ENCODE results near the gene PRDX3. TPM values are rescaled to one million over a fixed set of nuclear protein-coding genes. Genes with fewer than 3 reads are reported as not detected.
"Not testable (repeated sequence)": the region's sequence is repeated elsewhere in the genome, so short reads cannot be mapped to it uniquely, and the experiment has no call there.

Gene PRDX3
- total and polyA plus RNA-seq, 3 donors from 2014 or later = 71.7 to 118 (median 101) TPM

GRCh38 chr10:119183664-119184412 is 5.2 kb upstream of the PRDX3 start:
- no peaks in the 10 kb centered on the region for H3K36me3 ChIP-seq (ENCODE audit: low read depth, missing control alignments)
- H3K27ac ChIP-seq = no peak overlapping the region
- 64 to 83% methylated on average over 9 of the region's 9 CpGs for WGBS, 2 donors
- H3K4me1 ChIP-seq = peaks cover 4% of the 10 kb centered on the region
- H3K9me3 ChIP-seq = no peaks in the 10 kb centered on the region
- no peak overlapping the region for H3K4me3 ChIP-seq
- intact Hi-C loops (cut with DNase I; ENCODE audit: low total_unique reads) = no loop called here
- TF ChIP-seq POLR2A (IDR thresholded peaks at IDR 0.05) (no peak), CTCF (IDR thresholded peaks at IDR 0.05) (no peak)
- DNase-seq = no peak
- no peaks in the 10 kb centered on the region for H3K27me3 ChIP-seq

GRCh38 chr10:119180850-119181400 is 2.3 kb upstream of the PRDX3 start:
- H3K27ac ChIP-seq; H3K36me3 ChIP-seq (ENCODE audit: low read depth, missing control alignments); H3K27me3 ChIP-seq; H3K4me1 ChIP-seq; H3K9me3 ChIP-seq; DNase-seq; intact Hi-C loops (cut with DNase I; ENCODE audit: low total_unique reads); H3K4me3 ChIP-seq: not testable (repeated sequence)
- 95 to 96% methylated on average over 7 of the region's 7 CpGs for WGBS, 2 donors

GRCh38 chr10:119177708-119178371 is 772 bp downstream of the PRDX3 start:
- H3K4me1 ChIP-seq = peaks cover 9% of the 10 kb centered on the region
- DNase-seq = peak; percentile 29
- no peaks in the 10 kb centered on the region for H3K9me3 ChIP-seq

GRCh38 chr10:119176166-119176565 is 2.4 kb downstream of the PRDX3 start:
- no peaks in the 10 kb centered on the region for H3K9me3 ChIP-seq
- no peak for DNase-seq
- H3K4me1 ChIP-seq = peaks cover 9% of the 10 kb centered on the region
- no peak overlapping the region for H3K4me3 ChIP-seq
- intact Hi-C loops (cut with DNase I; ENCODE audit: low total_unique reads) = no loop called here
- WGBS, 2 donors = 93 to 94% methylated on average over 6 of the region's 6 CpGs
- H3K27ac ChIP-seq = no peak overlapping the region
- TF ChIP-seq CTCF (IDR thresholded peaks at IDR 0.05) (no peak), POLR2A (IDR thresholded peaks at IDR 0.05) (no peak)
- H3K27me3 ChIP-seq = no peaks in the 10 kb centered on the region
- H3K36me3 ChIP-seq (ENCODE audit: low read depth, missing control alignments) = no peaks in the 10 kb centered on the region

More at GRCh38 chr10:119177708-119178371, 772 bp downstream of the PRDX3 start:
- intact Hi-C loops (cut with DNase I; ENCODE audit: low total_unique reads) = no loop called here
- H3K27ac ChIP-seq = peak overlapping the region; percentile 91 to 93
- TF ChIP-seq CTCF (IDR thresholded peaks at IDR 0.05) (no peak), POLR2A (IDR thresholded peaks at IDR 0.05) (no peak)
- no peaks in the 10 kb centered on the region for H3K27me3 ChIP-seq
- no peaks in the 10 kb centered on the region for H3K36me3 ChIP-seq (ENCODE audit: low read depth, missing control alignments)
- H3K4me3 ChIP-seq = peak overlapping the region; percentile 62 to 78
- 13 to 15% methylated on average over 16 to 21 of the region's 21 CpGs for WGBS, 2 donors

GRCh38 chr10:119174109-119174508 is 4.5 kb downstream of the PRDX3 start:
- Histone ChIP-seq H3K27ac (no peak overlapping the region), H3K27me3 (no peaks in the 10 kb centered on the region), H3K36me3 (ENCODE audit: low read depth, missing control alignments) (no peaks in the 10 kb centered on the region), H3K4me1 (peaks cover 8% of the 10 kb centered on the region), H3K4me3 (no peak overlapping the region), H3K9me3 (no peaks in the 10 kb centered on the region)
- DNase-seq = no peak
- intact Hi-C loops (cut with DNase I; ENCODE audit: low total_unique reads) = no loop called here
- TF ChIP-seq POLR2A (IDR thresholded peaks at IDR 0.05) (no peak), CTCF (IDR thresholded peaks at IDR 0.05) (no peak)
- 74 to 76% methylated on average over 2 of the region's 2 CpGs for WGBS, 2 donors

Data from testis (tissue), 3 donors.